A673 (cell line): ENCODE measurements around the gene NT5M.

Experiments
- EZH2 ChIP-seq: fragments of 200-600 bp; sonication (generic); IDR thresholded peaks from 2 replicates; pipeline ENCODE4 v1.6.1; 2017; ENCODE audit warnings: borderline replicate concordance, low read depth, mild to moderate bottlenecking, mixed read lengths, antibody characterized with exemption, low read length; ENCODE audit not compliant: poor library complexity, severe bottlenecking
- TF ChIP-seq, protein P1 (sequence below): fragments of 300-800, 200-600 bp; sonication (generic); conservative IDR thresholded peaks from 2 replicates; pipeline ENCODE4 v1.5.1; 2017; ENCODE audit warnings: low read depth, mild to moderate bottlenecking, antibody characterized with exemption, low read length, moderate library complexity, mixed read lengths

DNA sequence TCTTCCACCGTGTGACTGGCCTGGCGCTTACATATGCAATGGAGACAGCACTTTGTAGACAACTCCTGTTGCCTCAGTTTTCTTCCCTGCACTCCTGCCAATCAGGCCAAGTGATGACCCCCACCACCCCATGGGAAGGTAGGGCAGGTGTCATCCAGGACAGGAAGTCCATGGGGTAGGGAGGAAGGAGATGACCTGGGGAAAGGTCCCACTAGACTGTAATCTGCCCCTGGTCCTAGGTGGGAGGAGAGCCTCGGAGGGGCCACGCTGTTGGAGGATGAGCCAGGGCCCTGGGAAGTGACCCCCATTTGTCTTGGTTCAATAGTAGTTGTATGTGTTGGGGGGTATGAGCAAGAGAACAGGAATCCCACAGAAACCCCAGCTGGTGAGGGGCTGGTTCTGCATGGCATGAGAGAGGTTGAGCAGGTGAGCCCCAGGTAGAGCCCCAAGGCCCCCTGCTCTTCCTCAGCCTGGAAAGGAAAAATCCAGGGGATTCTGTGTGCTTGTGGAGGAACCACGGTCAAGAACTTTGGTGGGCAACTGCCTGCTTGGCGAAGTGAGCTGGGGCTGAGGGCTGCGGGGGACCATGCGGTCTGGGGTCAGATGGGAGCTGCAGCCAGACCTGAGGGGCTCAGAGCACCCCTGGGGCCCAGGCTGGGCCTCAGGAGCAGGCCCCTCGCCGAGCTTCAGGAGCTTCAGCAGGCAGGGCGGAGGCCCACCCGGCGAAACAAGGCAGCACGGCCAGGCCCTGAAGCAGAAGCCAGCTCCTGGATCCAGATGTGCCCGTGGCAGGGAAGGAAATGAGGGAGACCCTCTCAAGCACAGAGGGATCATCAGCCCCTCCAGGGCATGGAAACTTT lies 50.7 kb downstream of the NT5M start:
- TF ChIP-seq, protein P1, sequence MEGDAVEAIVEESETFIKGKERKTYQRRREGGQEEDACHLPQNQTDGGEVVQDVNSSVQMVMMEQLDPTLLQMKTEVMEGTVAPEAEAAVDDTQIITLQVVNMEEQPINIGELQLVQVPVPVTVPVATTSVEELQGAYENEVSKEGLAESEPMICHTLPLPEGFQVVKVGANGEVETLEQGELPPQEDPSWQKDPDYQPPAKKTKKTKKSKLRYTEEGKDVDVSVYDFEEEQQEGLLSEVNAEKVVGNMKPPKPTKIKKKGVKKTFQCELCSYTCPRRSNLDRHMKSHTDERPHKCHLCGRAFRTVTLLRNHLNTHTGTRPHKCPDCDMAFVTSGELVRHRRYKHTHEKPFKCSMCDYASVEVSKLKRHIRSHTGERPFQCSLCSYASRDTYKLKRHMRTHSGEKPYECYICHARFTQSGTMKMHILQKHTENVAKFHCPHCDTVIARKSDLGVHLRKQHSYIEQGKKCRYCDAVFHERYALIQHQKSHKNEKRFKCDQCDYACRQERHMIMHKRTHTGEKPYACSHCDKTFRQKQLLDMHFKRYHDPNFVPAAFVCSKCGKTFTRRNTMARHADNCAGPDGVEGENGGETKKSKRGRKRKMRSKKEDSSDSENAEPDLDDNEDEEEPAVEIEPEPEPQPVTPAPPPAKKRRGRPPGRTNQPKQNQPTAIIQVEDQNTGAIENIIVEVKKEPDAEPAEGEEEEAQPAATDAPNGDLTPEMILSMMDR: no peak
- TF ChIP-seq EZH2: no peak
